A549 (cell line): Measurements from ENCODE around the gene CX3CL1.

Source experiments
- CBX8 ChIP-seq: fragments of 200-600 bp; sonication (generic); IDR thresholded peaks from 2 replicates; pipeline ENCODE4 v1.6.1; 2016
- CEBPB ChIP-seq, 2 experiments: fragments of >200 bp in 1 of 2; sonication (Bioruptor Twin) in 1 of 2; formaldehyde crosslinking in 1 of 2; IDR thresholded peaks; 2 replicates each; pipeline ENCODE4 v1.6.1; 2012 to 2016
- CHD2 ChIP-seq: fragments of 150-350 bp; IDR thresholded peaks from 2 replicates; pipeline ENCODE4 v1.6.1; 2014; ENCODE audit warnings: low read length; ENCODE audit not compliant: partially characterized antibody
- EP300 ChIP-seq, 2 experiments: fragments of >200 bp; sonication (Bioruptor Twin); formaldehyde crosslinking; IDR thresholded peaks; 2 replicates in 1 of 2; 3 replicates in 1 of 2; pipeline ENCODE4 v1.6.1; 2016 to 2017
- MAFK ChIP-seq: fragments of 450-650 bp; IDR thresholded peaks from 2 replicates; pipeline ENCODE4 v1.6.1; 2014; ENCODE audit not compliant: partially characterized antibody
- POLR2A ChIP-seq: IDR thresholded peaks from 2 replicates; pipeline ENCODE4 v1.6.1; 2012; ENCODE audit warnings: mild to moderate bottlenecking, low read length
- POLR2AphosphoS2 ChIP-seq: conservative IDR thresholded peaks from 2 replicates; pipeline ENCODE4 v1.6.1; 2012; ENCODE audit warnings: low read length, improper control_type of control experiment, inconsistent platforms
- TF ChIP-seq, protein P1 (sequence below): fragments of 200-600 bp; sonication (generic); IDR thresholded peaks from 2 replicates; pipeline ENCODE4 v1.6.1; 2016; ENCODE audit warnings: antibody characterized with exemption, mild to moderate bottlenecking, moderate library complexity
- TF ChIP-seq, protein P2 (sequence below): fragments of >200 bp; sonication (Bioruptor Twin); formaldehyde crosslinking; IDR thresholded peaks from 3 replicates; pipeline ENCODE4 v1.5.1; 2016
- TF ChIP-seq, protein P3 (sequence below): fragments of 150-350 bp; IDR thresholded peaks from 2 replicates; pipeline ENCODE4 v1.6.1; 2014; ENCODE audit warnings: low read depth, mild to moderate bottlenecking, low read length
- TF ChIP-seq, protein P4 (sequence below): fragments of 450-650 bp; IDR thresholded peaks from 2 replicates; pipeline ENCODE4 v1.6.1; 2014; ENCODE audit warnings: antibody characterized with exemption
- TF ChIP-seq, protein P5 (sequence below): IDR thresholded peaks from 2 replicates; pipeline ENCODE4 v1.6.1; 2012

DNA sequence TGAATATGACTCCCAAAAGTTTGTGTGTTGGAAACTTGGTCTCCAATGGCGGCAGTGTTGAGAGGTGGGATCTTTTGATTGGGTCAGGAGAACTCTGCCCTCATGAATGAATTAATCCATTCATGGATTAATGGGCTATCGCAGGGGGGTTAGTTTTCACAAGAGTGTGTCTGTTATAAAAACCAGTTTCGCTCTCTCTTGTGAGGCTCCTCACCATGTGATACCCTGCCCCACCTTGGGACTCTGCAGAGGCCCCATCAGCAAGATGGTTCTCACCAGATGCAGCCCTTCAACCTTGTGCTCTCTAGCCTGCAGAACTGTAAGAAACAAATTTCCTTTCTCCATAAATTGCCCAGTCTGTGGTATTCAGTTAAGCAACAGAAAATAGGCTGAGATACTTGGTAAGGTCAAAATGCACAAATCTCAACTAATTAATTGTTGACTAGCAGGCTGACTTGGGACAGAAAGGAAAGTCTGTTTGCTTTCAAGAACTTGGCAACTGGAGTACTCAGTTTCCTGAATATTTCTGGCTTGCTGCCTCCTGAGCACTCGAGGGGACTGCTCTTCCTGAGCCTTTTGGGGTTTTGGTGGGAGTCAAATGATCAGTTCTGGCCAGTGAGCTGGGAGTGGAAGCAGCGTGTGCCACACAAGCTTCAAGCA lies 18.5 kb downstream of the CX3CL1 start:
- TF ChIP-seq, protein P1, sequence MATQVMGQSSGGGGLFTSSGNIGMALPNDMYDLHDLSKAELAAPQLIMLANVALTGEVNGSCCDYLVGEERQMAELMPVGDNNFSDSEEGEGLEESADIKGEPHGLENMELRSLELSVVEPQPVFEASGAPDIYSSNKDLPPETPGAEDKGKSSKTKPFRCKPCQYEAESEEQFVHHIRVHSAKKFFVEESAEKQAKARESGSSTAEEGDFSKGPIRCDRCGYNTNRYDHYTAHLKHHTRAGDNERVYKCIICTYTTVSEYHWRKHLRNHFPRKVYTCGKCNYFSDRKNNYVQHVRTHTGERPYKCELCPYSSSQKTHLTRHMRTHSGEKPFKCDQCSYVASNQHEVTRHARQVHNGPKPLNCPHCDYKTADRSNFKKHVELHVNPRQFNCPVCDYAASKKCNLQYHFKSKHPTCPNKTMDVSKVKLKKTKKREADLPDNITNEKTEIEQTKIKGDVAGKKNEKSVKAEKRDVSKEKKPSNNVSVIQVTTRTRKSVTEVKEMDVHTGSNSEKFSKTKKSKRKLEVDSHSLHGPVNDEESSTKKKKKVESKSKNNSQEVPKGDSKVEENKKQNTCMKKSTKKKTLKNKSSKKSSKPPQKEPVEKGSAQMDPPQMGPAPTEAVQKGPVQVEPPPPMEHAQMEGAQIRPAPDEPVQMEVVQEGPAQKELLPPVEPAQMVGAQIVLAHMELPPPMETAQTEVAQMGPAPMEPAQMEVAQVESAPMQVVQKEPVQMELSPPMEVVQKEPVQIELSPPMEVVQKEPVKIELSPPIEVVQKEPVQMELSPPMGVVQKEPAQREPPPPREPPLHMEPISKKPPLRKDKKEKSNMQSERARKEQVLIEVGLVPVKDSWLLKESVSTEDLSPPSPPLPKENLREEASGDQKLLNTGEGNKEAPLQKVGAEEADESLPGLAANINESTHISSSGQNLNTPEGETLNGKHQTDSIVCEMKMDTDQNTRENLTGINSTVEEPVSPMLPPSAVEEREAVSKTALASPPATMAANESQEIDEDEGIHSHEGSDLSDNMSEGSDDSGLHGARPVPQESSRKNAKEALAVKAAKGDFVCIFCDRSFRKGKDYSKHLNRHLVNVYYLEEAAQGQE = no peak
- TF ChIP-seq CBX8 = no peak
- TF ChIP-seq, protein P2, sequence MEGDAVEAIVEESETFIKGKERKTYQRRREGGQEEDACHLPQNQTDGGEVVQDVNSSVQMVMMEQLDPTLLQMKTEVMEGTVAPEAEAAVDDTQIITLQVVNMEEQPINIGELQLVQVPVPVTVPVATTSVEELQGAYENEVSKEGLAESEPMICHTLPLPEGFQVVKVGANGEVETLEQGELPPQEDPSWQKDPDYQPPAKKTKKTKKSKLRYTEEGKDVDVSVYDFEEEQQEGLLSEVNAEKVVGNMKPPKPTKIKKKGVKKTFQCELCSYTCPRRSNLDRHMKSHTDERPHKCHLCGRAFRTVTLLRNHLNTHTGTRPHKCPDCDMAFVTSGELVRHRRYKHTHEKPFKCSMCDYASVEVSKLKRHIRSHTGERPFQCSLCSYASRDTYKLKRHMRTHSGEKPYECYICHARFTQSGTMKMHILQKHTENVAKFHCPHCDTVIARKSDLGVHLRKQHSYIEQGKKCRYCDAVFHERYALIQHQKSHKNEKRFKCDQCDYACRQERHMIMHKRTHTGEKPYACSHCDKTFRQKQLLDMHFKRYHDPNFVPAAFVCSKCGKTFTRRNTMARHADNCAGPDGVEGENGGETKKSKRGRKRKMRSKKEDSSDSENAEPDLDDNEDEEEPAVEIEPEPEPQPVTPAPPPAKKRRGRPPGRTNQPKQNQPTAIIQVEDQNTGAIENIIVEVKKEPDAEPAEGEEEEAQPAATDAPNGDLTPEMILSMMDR = no peak
- TF ChIP-seq, protein P3, sequence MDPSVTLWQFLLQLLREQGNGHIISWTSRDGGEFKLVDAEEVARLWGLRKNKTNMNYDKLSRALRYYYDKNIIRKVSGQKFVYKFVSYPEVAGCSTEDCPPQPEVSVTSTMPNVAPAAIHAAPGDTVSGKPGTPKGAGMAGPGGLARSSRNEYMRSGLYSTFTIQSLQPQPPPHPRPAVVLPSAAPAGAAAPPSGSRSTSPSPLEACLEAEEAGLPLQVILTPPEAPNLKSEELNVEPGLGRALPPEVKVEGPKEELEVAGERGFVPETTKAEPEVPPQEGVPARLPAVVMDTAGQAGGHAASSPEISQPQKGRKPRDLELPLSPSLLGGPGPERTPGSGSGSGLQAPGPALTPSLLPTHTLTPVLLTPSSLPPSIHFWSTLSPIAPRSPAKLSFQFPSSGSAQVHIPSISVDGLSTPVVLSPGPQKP = no peak
- no peak for TF ChIP-seq CHD2
- no peak for TF ChIP-seq CEBPB (IDR thresholded peaks at IDR 0.05)
- TF ChIP-seq, protein P4, sequence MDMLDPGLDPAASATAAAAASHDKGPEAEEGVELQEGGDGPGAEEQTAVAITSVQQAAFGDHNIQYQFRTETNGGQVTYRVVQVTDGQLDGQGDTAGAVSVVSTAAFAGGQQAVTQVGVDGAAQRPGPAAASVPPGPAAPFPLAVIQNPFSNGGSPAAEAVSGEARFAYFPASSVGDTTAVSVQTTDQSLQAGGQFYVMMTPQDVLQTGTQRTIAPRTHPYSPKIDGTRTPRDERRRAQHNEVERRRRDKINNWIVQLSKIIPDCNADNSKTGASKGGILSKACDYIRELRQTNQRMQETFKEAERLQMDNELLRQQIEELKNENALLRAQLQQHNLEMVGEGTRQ = no peak
- TF ChIP-seq EP300 (IDR thresholded peaks at IDR 0.05) = no peak
- TF ChIP-seq POLR2A = no peak
- TF ChIP-seq POLR2AphosphoS2 = no peak
- TF ChIP-seq, protein P5, sequence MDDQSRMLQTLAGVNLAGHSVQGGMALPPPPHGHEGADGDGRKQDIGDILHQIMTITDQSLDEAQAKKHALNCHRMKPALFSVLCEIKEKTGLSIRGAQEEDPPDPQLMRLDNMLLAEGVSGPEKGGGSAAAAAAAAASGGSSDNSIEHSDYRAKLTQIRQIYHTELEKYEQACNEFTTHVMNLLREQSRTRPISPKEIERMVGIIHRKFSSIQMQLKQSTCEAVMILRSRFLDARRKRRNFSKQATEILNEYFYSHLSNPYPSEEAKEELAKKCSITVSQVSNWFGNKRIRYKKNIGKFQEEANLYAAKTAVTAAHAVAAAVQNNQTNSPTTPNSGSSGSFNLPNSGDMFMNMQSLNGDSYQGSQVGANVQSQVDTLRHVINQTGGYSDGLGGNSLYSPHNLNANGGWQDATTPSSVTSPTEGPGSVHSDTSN = no peak
- no peak for TF ChIP-seq MAFK
